GM18526 (cell line): ENCODE data around the gene SEPSECS.

Experiments
- POLR2A ChIP-seq: IDR thresholded peaks from 3 replicates; pipeline ENCODE4 v1.6.1; 2011; ENCODE audit not compliant: insufficient read length; ENCODE audit errors: extremely low read depth

The SEPSECS gene

GRCh38 chr4:25106363-25107151, 53.7 kb downstream of the SEPSECS start:
- TF ChIP-seq POLR2A = no peak

GRCh38 chr4:25104591-25104990, 55.7 kb downstream of the SEPSECS start:
- no peak for TF ChIP-seq POLR2A

GRCh38 chr4:25103418-25103817, 56.8 kb downstream of the SEPSECS start:
- TF ChIP-seq POLR2A = no peak

- TF ChIP-seq POLR2A = no peak
Measured at GRCh38 chr4:25101836-25102235, 58.4 kb downstream of the SEPSECS start.

- TF ChIP-seq POLR2A = no peak
Measured at GRCh38 chr4:25100710-25101109, 59.5 kb downstream of the SEPSECS start.

- no peak for TF ChIP-seq POLR2A
Measured at GRCh38 chr4:25100021-25100555, 60.2 kb downstream of the SEPSECS start.

- TF ChIP-seq POLR2A = no peak
Measured at GRCh38 chr4:25098964-25099891, 61.0 kb downstream of the SEPSECS start.

- no peak for TF ChIP-seq POLR2A
Measured at GRCh38 chr4:25096981-25097443, 63.2 kb downstream of the SEPSECS start.

- no peak for TF ChIP-seq POLR2A
Measured at GRCh38 chr4:25096251-25096980, 63.8 kb downstream of the SEPSECS start.

- TF ChIP-seq POLR2A = no peak
Measured at GRCh38 chr4:25095837-25096236, 64.4 kb downstream of the SEPSECS start.

- TF ChIP-seq POLR2A = no peak
Measured at GRCh38 chr4:25092139-25092538, 68.1 kb downstream of the SEPSECS start.

GRCh38 chr4:25090516-25090915, 69.7 kb downstream of the SEPSECS start:
- TF ChIP-seq POLR2A = no peak

- no peak for TF ChIP-seq POLR2A
Measured at GRCh38 chr4:25089051-25089763, 71.0 kb downstream of the SEPSECS start.
